ENCODE measurements around the gene TMCC3.

DNA sequence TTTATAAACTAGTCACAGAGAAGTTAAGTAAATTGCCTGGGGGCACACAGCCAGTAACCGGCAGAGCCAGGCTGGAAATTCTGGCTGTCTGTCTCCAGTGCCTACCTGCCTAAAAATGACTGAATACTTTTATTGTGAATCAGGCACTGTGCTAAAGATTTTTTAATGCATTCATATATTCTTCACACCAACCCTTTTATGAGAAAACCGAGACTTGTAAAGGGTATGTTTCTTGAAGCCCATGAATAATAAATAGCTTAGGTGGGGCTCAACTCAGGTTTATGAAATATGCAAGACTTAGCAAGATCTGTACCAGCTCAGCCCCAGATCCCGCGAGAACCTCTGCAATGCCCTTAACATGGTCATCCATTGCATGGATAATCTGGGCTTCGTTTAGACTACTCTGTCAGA, 60.8 kb downstream of the TMCC3 start:
- TF ChIP-seq, protein P1, sequence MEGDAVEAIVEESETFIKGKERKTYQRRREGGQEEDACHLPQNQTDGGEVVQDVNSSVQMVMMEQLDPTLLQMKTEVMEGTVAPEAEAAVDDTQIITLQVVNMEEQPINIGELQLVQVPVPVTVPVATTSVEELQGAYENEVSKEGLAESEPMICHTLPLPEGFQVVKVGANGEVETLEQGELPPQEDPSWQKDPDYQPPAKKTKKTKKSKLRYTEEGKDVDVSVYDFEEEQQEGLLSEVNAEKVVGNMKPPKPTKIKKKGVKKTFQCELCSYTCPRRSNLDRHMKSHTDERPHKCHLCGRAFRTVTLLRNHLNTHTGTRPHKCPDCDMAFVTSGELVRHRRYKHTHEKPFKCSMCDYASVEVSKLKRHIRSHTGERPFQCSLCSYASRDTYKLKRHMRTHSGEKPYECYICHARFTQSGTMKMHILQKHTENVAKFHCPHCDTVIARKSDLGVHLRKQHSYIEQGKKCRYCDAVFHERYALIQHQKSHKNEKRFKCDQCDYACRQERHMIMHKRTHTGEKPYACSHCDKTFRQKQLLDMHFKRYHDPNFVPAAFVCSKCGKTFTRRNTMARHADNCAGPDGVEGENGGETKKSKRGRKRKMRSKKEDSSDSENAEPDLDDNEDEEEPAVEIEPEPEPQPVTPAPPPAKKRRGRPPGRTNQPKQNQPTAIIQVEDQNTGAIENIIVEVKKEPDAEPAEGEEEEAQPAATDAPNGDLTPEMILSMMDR (conservative IDR thresholded peaks at IDR 0.05; ENCODE audit: low read depth, low read length) = no peak
- no peak for TF ChIP-seq EZH2 (IDR thresholded peaks at IDR 0.05; ENCODE audit: borderline replicate concordance, low read depth, low read length, poor library complexity, severe bottlenecking)
